NCI-H1417 treated with DMSO at 0.1 percent for 48 hours (cell line): ENCODE results near the gene GALNS.

Experiments
- DNase-seq: peaks from one replicate; lab custom pipeline; 2025; lab: John Stamatoyannopoulos, UW

The GALNS gene

GRCh38 chr16:88769617-88770460 lies 86.9 kb downstream of the GALNS start:
- no peak for DNase-seq

- DNase-seq, result no peak
Measured at GRCh38 chr16:88768071-88768783, 88.5 kb downstream of the GALNS start.

DNA sequence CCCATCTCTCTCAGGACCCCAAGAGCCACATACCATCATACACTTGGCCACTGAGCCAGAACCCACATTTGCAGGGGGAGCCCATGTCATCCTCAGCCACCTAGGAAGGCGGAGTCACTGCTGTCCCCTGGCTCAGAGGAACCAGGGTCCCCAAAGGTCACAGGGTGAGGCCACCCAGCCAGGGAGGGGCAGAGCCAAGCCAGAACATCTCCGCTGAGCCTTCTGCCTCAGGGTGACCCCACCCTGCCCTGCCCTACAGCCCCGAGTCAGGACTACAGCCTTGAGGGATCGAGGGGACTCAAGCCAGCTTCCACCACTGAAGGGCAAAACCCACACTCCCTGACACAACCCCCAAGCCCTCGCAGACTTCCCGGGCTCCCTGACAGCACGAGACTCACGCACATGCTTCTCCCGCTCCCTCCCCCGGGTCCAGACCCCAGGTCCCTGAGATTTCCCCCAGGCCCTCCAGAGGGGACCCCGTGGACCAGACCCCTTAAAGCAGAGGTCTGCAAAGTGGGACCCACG lies 89.1 kb downstream of the GALNS start:
- no peak for DNase-seq

GRCh38 chr16:88766975-88767374 lies 89.8 kb downstream of the GALNS start:
- no peak for DNase-seq

- no peak for DNase-seq
Measured at GRCh38 chr16:88764913-88765349, 91.8 kb downstream of the GALNS start.

- no peak for DNase-seq
Measured at GRCh38 chr16:88764080-88764479, 92.7 kb downstream of the GALNS start.
